Endothelial cell of umbilical vein (primary cell): ENCODE data around the gene GIPR. TPM values are rescaled to one million over a fixed set of nuclear protein-coding genes. Genes with fewer than 3 reads are reported as not detected.

Experiments
- BruUV-seq: library from RNA; stranded (reverse); fragments of 400-500 nt; replicated peaks from 2 replicates; lab custom pipeline; 2021; lab: Mats Ljungman, UMichigan
- CTCF ChIA-PET: fragments of 300-600, 350-600 bp; sonication (Branson Sonifier 250); formaldehyde crosslinking; loops from one replicate; lab custom pipeline; 2021; ENCODE audit warnings: antibody characterized with exemption, inconsistent platforms; lab: Charles Lee
- POLR2A ChIA-PET: fragments of 300-600, 350-600 bp; sonication (Branson Sonifier 250); formaldehyde crosslinking; loops from one replicate; lab custom pipeline; 2021; ENCODE audit warnings: antibody characterized with exemption, inconsistent platforms; lab: Charles Lee
- DNase-seq: peaks from one replicate; pipeline ENCODE4 v3.0.0-alpha.2; 2011; ENCODE audit warnings: low read depth, low spot score
- FAIRE-seq: peaks from 2 replicates; lab custom pipeline; 2011; peaks lifted over from hg19 to GRCh38; lab: Jason Lieb, UNC
- H2AFZ ChIP-seq: 2 replicates; pipeline ENCODE4 v1.6.0; 2012; ENCODE audit warnings: low read depth, low read length, control low read depth, inconsistent platforms
- H3K27ac ChIP-seq: 2 replicates; pipeline ENCODE4 v1.5.1; 2011; ENCODE audit warnings: low read depth, mild to moderate bottlenecking, control low read depth, low read length, moderate library complexity; ENCODE audit not compliant: insufficient read depth
- H3K27me3 ChIP-seq, 2 experiments: 2 replicates each; pipeline versions ENCODE4 v1.6.0 to v1.6.1; 2011; ENCODE audit warnings: low read length in 2 of 2, mixed read lengths in 1 of 2; ENCODE audit not compliant: control insufficient read depth in 2 of 2, insufficient read depth in 2 of 2
- H3K36me3 ChIP-seq, 2 experiments: 2 replicates in 1 of 2; 3 replicates in 1 of 2; pipeline ENCODE4 v1.5.1; 2011; ENCODE audit warnings: low read length in 2 of 2, mild to moderate bottlenecking in 1 of 2, moderate library complexity in 1 of 2; ENCODE audit not compliant: control insufficient read depth in 2 of 2, insufficient read depth in 2 of 2; ENCODE audit errors: extremely low read depth in 1 of 2
- H3K4me1 ChIP-seq: 3 replicates; pipeline ENCODE4 v1.5.1; 2011; ENCODE audit warnings: mild to moderate bottlenecking, low read length; ENCODE audit not compliant: control insufficient read depth, insufficient read depth; ENCODE audit errors: extremely low read depth
- H3K4me2 ChIP-seq: 2 replicates; pipeline ENCODE4 v1.6.1; 2011; ENCODE audit warnings: low read length, control low read depth, mixed read lengths; ENCODE audit not compliant: insufficient read depth
- H3K4me3 ChIP-seq, 3 experiments: fragments of 200-600 bp in 1 of 3; sonication (generic), shearing (Covaris generic) in 1 of 3; replicated peaks in 1 of 3; 2 replicates each; pipeline ENCODE4 v1.5.1; 2011 to 2016; ENCODE audit warnings: control low read depth in 3 of 3, low read length in 3 of 3, mild to moderate bottlenecking in 2 of 3, inconsistent platforms in 1 of 3, low read depth in 1 of 3, moderate library complexity in 1 of 3; ENCODE audit not compliant: insufficient read depth in 1 of 3
- H3K79me2 ChIP-seq: 2 replicates; pipeline ENCODE4 v1.6.0; 2012; ENCODE audit warnings: low read length, inconsistent platforms; ENCODE audit not compliant: control insufficient read depth, insufficient read depth
- H3K9ac ChIP-seq: replicated peaks from 2 replicates; pipeline ENCODE3; 2011; ENCODE audit warnings: low read length, control low read depth; ENCODE audit not compliant: insufficient read depth; ENCODE audit errors: extremely low read depth
- H3K9me1 ChIP-seq: replicated peaks from 3 replicates; pipeline ENCODE4 v1.6.0; 2011; ENCODE audit warnings: mild to moderate bottlenecking, low read length; ENCODE audit not compliant: control insufficient read depth, insufficient read depth; ENCODE audit errors: extremely low read depth
- H3K9me3 ChIP-seq: replicated peaks from 2 replicates; pipeline ENCODE4 v1.5.1; 2012; ENCODE audit warnings: low read length, inconsistent platforms; ENCODE audit not compliant: control insufficient read depth, insufficient read depth
- H4K20me1 ChIP-seq: replicated peaks from 2 replicates; pipeline ENCODE3; 2011; ENCODE audit warnings: mild to moderate bottlenecking, low read length; ENCODE audit not compliant: control insufficient read depth, insufficient read depth; ENCODE audit errors: extremely low read depth
- CTCF ChIP-seq, 2 donors: IDR thresholded peaks; 1 replicate in 1 of 2; 2 replicates in 1 of 2; pipeline ENCODE4 v1.5.1; 2011; ENCODE audit warnings: low read length in 2 of 2, mild to moderate bottlenecking in 2 of 2, moderate library complexity in 2 of 2, control low read depth in 1 of 2, inconsistent platforms in 1 of 2, low read depth in 1 of 2; ENCODE audit not compliant: insufficient read depth in 1 of 2; ENCODE audit errors: extremely low read depth in 1 of 2
- EZH2 ChIP-seq: IDR thresholded peaks from 2 replicates; pipeline ENCODE4 v1.6.1; 2012; ENCODE audit warnings: borderline replicate concordance, low read depth, mild to moderate bottlenecking, moderate library complexity, low read length, inconsistent platforms; ENCODE audit not compliant: severe bottlenecking
- FOS ChIP-seq: IDR thresholded peaks from 2 replicates; pipeline ENCODE4 v1.6.1; 2011; ENCODE audit warnings: mild to moderate bottlenecking, low read length, moderate library complexity, borderline replicate concordance; ENCODE audit not compliant: insufficient read depth
- GATA2 ChIP-seq: IDR thresholded peaks from 2 replicates; pipeline ENCODE4 v1.7.0; 2011; ENCODE audit warnings: low read depth, mild to moderate bottlenecking, moderate library complexity, mixed read lengths, low read length; ENCODE audit not compliant: insufficient read length, insufficient read depth
- JUN ChIP-seq: IDR thresholded peaks from 2 replicates; pipeline ENCODE4 v1.6.1; 2011; ENCODE audit warnings: borderline replicate concordance, low read depth; ENCODE audit not compliant: insufficient read length, insufficient read depth
- MAX ChIP-seq: IDR thresholded peaks from 2 replicates; pipeline ENCODE4 v1.6.1; 2011; ENCODE audit not compliant: insufficient read depth, insufficient read length
- MYC ChIP-seq: IDR thresholded peaks from one replicate; pipeline ENCODE4 v1.6.1; 2011; ENCODE audit warnings: mild to moderate bottlenecking, low read depth, low read length
- POLR2A ChIP-seq: IDR thresholded peaks from 2 replicates; pipeline ENCODE4 v1.6.1; 2012; ENCODE audit warnings: low read depth, mild to moderate bottlenecking, control low read depth, low read length
- POLR2AphosphoS5 ChIP-seq: IDR thresholded peaks from 2 replicates; pipeline ENCODE4 v1.6.1; 2012; ENCODE audit warnings: low read depth, mild to moderate bottlenecking, control low read depth, low read length, moderate library complexity; ENCODE audit not compliant: insufficient read depth
- dilution Hi-C: fragments of 300-500 bp; cut with MboI; formaldehyde crosslinking; loops from one replicate; pipeline ENCODE4 v1.15.0; 2019; ENCODE audit warnings: low sequenced_read_pairs; ENCODE audit not compliant: extremely low pct_ligation_motif_present
- intact Hi-C: fragments of 100-400 bp; cut with micrococcal nuclease; formaldehyde crosslinking; loops from one replicate; pipeline ENCODE4 v1.10.0; 2022
- polyA plus RNA-seq, 4 experiments: library from polyadenylated mRNA; depleted of rRNA in 3 of 4; stranded (reverse) in 3 of 4; unstranded in 1 of 4; fragments of >200 nt; gene quantifications; 2 replicates each; pipeline versions ENCODE4 v1.2.1 to v1.2.3, GENCODE V29; 2011 to 2012; ENCODE audit warnings: missing spikeins in 1 of 4
- total RNA-seq: library from RNA; stranded (reverse); gene quantifications from 2 replicates; pipeline ENCODE4 v1.2.3, GENCODE V29; 2021

GIPR gene
- total and polyA plus RNA-seq, 2 donors (not counting 3 experiments of a cell fraction or from before 2014, with no cell fraction given): not detected

GRCh38 chr19:45630463-45630862, 37.6 kb upstream of the GIPR start:
- Histone ChIP-seq H3K9me1 (no peaks in the 10 kb centered on the region), H3K79me2 (no peaks in the 10 kb centered on the region), H2AFZ (no peak overlapping the region), H3K9me3 (no peaks in the 10 kb centered on the region), H3K9ac (no peak overlapping the region), H3K36me3 (peaks cover 0 to 3% of the 10 kb centered on the region in 2 experiments), H4K20me1 (no peaks in the 10 kb centered on the region), H3K27me3 (no peaks in the 10 kb centered on the region), H3K4me3 (no peak overlapping the region), H3K4me2 (no peak overlapping the region), H3K4me1 (peaks cover 8% of the 10 kb centered on the region), H3K27ac (peak overlapping the region; percentile 13)
- ChIA-PET CTCF (interaction anchor here (0.6 to 4.8 kb wide), 12 partner anchors 10 to 191 kb away, joined by 3 to 49 read pairs (median 4); no protein-coding TSS in a partner anchor), POLR2A (interaction anchor here (0.7 to 0.9 kb wide), 2 partner anchors 14 to 61 kb away, joined by 5 to 6 read pairs; no protein-coding TSS in a partner anchor)
- dilution Hi-C loops (no loop called here), intact Hi-C loops (no loop called here)
- FAIRE-seq (peak; percentile 95), DNase-seq (peak; percentile 89)
- BruUV-seq: no TSS peak
- peak; percentile 96 for TF ChIP-seq JUN
- no peak for TF ChIP-seq EZH2
- peak; percentile 85 for TF ChIP-seq FOS

GRCh38 chr19:45632468-45633196, 35.4 kb upstream of the GIPR start:
- Histone ChIP-seq H3K9ac (no peak overlapping the region), H3K36me3 (peaks cover 0 to 3% of the 10 kb centered on the region in 2 experiments), H3K4me2 (no peak overlapping the region), H3K27ac (no peak overlapping the region), H4K20me1 (no peaks in the 10 kb centered on the region), H3K27me3 (no peaks in the 10 kb centered on the region), H3K9me1 (no peaks in the 10 kb centered on the region), H3K4me1 (peaks cover 8% of the 10 kb centered on the region), H3K79me2 (no peaks in the 10 kb centered on the region), H3K9me3 (no peaks in the 10 kb centered on the region), H2AFZ (no peak overlapping the region), H3K4me3 (peak overlapping the region in 1 of 3 experiments; percentile 13)
- TF ChIP-seq CTCF (IDR thresholded peaks at IDR 0.05; ENCODE audit: extremely low read depth in 1 of 2, insufficient read depth in 1 of 2, low read depth in 1 of 2, low read length in 2 of 2) (no peak), EZH2 (no peak), JUN (peak; percentile 73), MYC (no peak), FOS (peak; percentile 78), MAX (no peak), POLR2A (no peak), POLR2AphosphoS5 (peak; percentile 16), GATA2 (no peak)
- peak; percentile 80 for DNase-seq
- no TSS peak for BruUV-seq
- POLR2A ChIA-PET: no interaction called here
- peak; percentile 92 for FAIRE-seq
- dilution Hi-C loops: no loop called here
- CTCF ChIA-PET: interaction anchor here (0.8 to 4.8 kb wide), 3 partner anchors 10 to 60 kb away, joined by 3 to 49 read pairs (median 4); no protein-coding TSS in a partner anchor
- intact Hi-C loops: loop anchor here (1.0 kb wide), 2 partner anchors 9 to 18 kb away; no protein-coding TSS in a partner anchor
